A549 (cell line): ENCODE measurements around the gene ANGEL2.

Source experiments
- EP300 ChIP-seq, 2 experiments: fragments of >200 bp; sonication (Bioruptor Twin); formaldehyde crosslinking; IDR thresholded peaks; 2 replicates in 1 of 2; 3 replicates in 1 of 2; pipeline ENCODE4 v1.6.1; 2016 to 2017
- ESRRA ChIP-seq: fragments of 150-350 bp; IDR thresholded peaks from 2 replicates; pipeline ENCODE4 v1.6.1; 2014; ENCODE audit warnings: mild to moderate bottlenecking, low read length, borderline replicate concordance
- MYC ChIP-seq: IDR thresholded peaks from 2 replicates; pipeline ENCODE4 v1.6.1; 2012; ENCODE audit warnings: mild to moderate bottlenecking, inconsistent platforms, low read length, improper control_type of control experiment, borderline replicate concordance
- POLR2A ChIP-seq: IDR thresholded peaks from 2 replicates; pipeline ENCODE4 v1.6.1; 2012; ENCODE audit warnings: mild to moderate bottlenecking, low read length
- TF ChIP-seq, protein P1 (sequence below): fragments of >200 bp; sonication (Bioruptor Twin); formaldehyde crosslinking; IDR thresholded peaks from 3 replicates; pipeline ENCODE4 v1.5.1; 2016
- TF ChIP-seq, protein P2 (sequence below): fragments of >200 bp; sonication (Bioruptor Twin); formaldehyde crosslinking; IDR thresholded peaks from 3 replicates; pipeline ENCODE4 v1.6.1; 2016
- TF ChIP-seq, protein P3 (sequence below): fragments of 200-600 bp; sonication (generic); IDR thresholded peaks from 2 replicates; pipeline ENCODE4 v1.6.1; 2016; ENCODE audit warnings: antibody characterized with exemption, mild to moderate bottlenecking, moderate library complexity

DNA sequence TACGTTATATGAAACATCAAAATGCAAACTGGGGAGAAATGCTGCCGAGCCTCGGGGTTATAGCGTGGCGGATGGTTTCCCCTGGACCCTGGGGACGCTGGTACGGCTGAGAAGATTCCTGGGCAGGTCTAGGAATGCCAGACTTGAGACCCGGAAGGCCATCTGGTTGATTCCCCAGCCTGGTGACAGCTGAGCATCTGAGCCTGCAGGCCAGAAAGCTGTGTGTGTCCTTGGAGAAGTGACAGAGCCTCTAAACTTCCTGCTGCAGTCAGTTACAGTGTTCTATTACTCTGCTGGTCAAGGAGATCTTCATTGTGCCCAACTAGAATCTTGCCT, 63.1 kb downstream of the ANGEL2 start:
- TF ChIP-seq, protein P1, sequence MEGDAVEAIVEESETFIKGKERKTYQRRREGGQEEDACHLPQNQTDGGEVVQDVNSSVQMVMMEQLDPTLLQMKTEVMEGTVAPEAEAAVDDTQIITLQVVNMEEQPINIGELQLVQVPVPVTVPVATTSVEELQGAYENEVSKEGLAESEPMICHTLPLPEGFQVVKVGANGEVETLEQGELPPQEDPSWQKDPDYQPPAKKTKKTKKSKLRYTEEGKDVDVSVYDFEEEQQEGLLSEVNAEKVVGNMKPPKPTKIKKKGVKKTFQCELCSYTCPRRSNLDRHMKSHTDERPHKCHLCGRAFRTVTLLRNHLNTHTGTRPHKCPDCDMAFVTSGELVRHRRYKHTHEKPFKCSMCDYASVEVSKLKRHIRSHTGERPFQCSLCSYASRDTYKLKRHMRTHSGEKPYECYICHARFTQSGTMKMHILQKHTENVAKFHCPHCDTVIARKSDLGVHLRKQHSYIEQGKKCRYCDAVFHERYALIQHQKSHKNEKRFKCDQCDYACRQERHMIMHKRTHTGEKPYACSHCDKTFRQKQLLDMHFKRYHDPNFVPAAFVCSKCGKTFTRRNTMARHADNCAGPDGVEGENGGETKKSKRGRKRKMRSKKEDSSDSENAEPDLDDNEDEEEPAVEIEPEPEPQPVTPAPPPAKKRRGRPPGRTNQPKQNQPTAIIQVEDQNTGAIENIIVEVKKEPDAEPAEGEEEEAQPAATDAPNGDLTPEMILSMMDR = no peak
- TF ChIP-seq EP300 (IDR thresholded peaks at IDR 0.05) (no peak), ESRRA (no peak), MYC (no peak), POLR2A (no peak)
- TF ChIP-seq, protein P2, sequence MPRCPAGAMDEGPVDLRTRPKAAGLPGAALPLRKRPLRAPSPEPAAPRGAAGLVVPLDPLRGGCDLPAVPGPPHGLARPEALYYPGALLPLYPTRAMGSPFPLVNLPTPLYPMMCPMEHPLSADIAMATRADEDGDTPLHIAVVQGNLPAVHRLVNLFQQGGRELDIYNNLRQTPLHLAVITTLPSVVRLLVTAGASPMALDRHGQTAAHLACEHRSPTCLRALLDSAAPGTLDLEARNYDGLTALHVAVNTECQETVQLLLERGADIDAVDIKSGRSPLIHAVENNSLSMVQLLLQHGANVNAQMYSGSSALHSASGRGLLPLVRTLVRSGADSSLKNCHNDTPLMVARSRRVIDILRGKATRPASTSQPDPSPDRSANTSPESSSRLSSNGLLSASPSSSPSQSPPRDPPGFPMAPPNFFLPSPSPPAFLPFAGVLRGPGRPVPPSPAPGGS = no peak
- TF ChIP-seq, protein P3, sequence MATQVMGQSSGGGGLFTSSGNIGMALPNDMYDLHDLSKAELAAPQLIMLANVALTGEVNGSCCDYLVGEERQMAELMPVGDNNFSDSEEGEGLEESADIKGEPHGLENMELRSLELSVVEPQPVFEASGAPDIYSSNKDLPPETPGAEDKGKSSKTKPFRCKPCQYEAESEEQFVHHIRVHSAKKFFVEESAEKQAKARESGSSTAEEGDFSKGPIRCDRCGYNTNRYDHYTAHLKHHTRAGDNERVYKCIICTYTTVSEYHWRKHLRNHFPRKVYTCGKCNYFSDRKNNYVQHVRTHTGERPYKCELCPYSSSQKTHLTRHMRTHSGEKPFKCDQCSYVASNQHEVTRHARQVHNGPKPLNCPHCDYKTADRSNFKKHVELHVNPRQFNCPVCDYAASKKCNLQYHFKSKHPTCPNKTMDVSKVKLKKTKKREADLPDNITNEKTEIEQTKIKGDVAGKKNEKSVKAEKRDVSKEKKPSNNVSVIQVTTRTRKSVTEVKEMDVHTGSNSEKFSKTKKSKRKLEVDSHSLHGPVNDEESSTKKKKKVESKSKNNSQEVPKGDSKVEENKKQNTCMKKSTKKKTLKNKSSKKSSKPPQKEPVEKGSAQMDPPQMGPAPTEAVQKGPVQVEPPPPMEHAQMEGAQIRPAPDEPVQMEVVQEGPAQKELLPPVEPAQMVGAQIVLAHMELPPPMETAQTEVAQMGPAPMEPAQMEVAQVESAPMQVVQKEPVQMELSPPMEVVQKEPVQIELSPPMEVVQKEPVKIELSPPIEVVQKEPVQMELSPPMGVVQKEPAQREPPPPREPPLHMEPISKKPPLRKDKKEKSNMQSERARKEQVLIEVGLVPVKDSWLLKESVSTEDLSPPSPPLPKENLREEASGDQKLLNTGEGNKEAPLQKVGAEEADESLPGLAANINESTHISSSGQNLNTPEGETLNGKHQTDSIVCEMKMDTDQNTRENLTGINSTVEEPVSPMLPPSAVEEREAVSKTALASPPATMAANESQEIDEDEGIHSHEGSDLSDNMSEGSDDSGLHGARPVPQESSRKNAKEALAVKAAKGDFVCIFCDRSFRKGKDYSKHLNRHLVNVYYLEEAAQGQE = no peak
